CD4-positive, alpha-beta T cell (primary cell): ENCODE measurements around the gene ERBIN. TPM values are rescaled to one million over a fixed set of nuclear protein-coding genes. Genes with fewer than 3 reads are reported as not detected.

Experiments
- ATAC-seq: fragments of 200-7000 bp; cut with Tn5 transposase; one replicate; pipeline ENCODE4 v1.10.0; 2022; ENCODE audit warnings: mild to moderate bottlenecking; ENCODE audit not compliant: poor library complexity
- CTCF ChIA-PET: fragments of 350-600 bp; sonication (Branson Sonifier 250); formaldehyde crosslinking; loops from one replicate; lab custom pipeline; 2021; ENCODE audit warnings: antibody characterized with exemption, inconsistent platforms; lab: Charles Lee
- POLR2A ChIA-PET: fragments of 350-600 bp; sonication (Branson Sonifier 250); formaldehyde crosslinking; loops from one replicate; lab custom pipeline; 2021; ENCODE audit warnings: antibody characterized with exemption, inconsistent platforms; lab: Charles Lee
- DNase-seq, 14 experiments: peaks; one replicate each; pipeline ENCODE4 v3.0.0-alpha.2; 2013 to 2020; ENCODE audit warnings: mixed read lengths in 2 of 14
- H3K27ac ChIP-seq, 2 donors: one replicate each; pipeline versions ENCODE4 v1.5.1 to v1.7.0; 2013; ENCODE audit warnings: low read length in 2 of 2, low read depth in 1 of 2, mild to moderate bottlenecking in 1 of 2
- H3K27me3 ChIP-seq, 2 experiments: 1 replicate in 1 of 2; 2 replicates in 1 of 2; pipeline versions ENCODE4 v1.6.1 to v1.7.0; 2013; ENCODE audit warnings: low read length in 2 of 2, control low read depth in 1 of 2, mild to moderate bottlenecking in 1 of 2, moderate library complexity in 1 of 2; ENCODE audit not compliant: insufficient read depth in 2 of 2, control insufficient read depth in 1 of 2
- H3K36me3 ChIP-seq: one replicate; pipeline ENCODE4 v1.6.1; 2013; ENCODE audit warnings: low read length, control low read depth; ENCODE audit not compliant: insufficient read depth
- H3K4me1 ChIP-seq: one replicate; pipeline ENCODE4 v1.6.1; 2013; ENCODE audit warnings: low read length, control low read depth; ENCODE audit not compliant: insufficient read depth
- H3K4me3 ChIP-seq: one replicate; pipeline ENCODE4 v1.5.1; 2013; ENCODE audit warnings: mild to moderate bottlenecking, low read length, moderate library complexity
- H3K9me3 ChIP-seq, 2 experiments: 1 replicate in 1 of 2; 2 replicates in 1 of 2; pipeline versions ENCODE4 v1.6.1 to v1.7.0; 2013; ENCODE audit warnings: low read length in 2 of 2, mild to moderate bottlenecking in 2 of 2, control low read depth in 1 of 2, moderate library complexity in 1 of 2; ENCODE audit not compliant: control insufficient read depth in 1 of 2, insufficient read depth in 1 of 2
- H3K27ac Mint-ChIP-seq: one replicate; pipeline ENCODE4 v1.8.0; 2020; ENCODE audit warnings: mixed read lengths
- H3K27me3 Mint-ChIP-seq: one replicate; pipeline ENCODE4 v1.8.0; 2021; ENCODE audit warnings: mixed read lengths
- H3K36me3 Mint-ChIP-seq: one replicate; pipeline ENCODE4 v1.8.0; 2021; ENCODE audit warnings: low read depth, mixed read lengths
- H3K4me1 Mint-ChIP-seq: one replicate; pipeline ENCODE4 v1.8.0; 2021; ENCODE audit warnings: low read depth, mixed read lengths
- H3K4me3 Mint-ChIP-seq: one replicate; pipeline ENCODE4 v1.8.0; 2020; ENCODE audit warnings: mild to moderate bottlenecking, mixed read lengths
- H3K9me3 Mint-ChIP-seq: one replicate; pipeline ENCODE4 v1.8.0; 2020; ENCODE audit warnings: mixed read lengths
- intact Hi-C, 2 experiments: fragments of 100-400 bp; cut with DNase I in 1 of 2; cut with micrococcal nuclease in 1 of 2; formaldehyde crosslinking; loops; one replicate each; pipeline versions ENCODE4 v1.15.1 to v1.9.0; 2023 to 2025; cut with DNase I, micrococcal nuclease
- total RNA-seq, 174 experiments: library from RNA in 2 of 174; stranded (reverse) in 2 of 174; gene quantifications; one replicate each; pipeline ENCODE4 v1.2.3 and lab custom pipeline; 2021 to 2026
- TF ChIP-seq, protein P1 (sequence below): fragments of 200-600 bp; IDR thresholded peaks from one replicate; pipeline ENCODE4 v1.8.0; 2022; ENCODE audit warnings: antibody characterized with exemption, mild to moderate bottlenecking

Gene ERBIN
- total RNA-seq, 2 experiments from 2014 or later, result 94.7 to 96.9 TPM

DNA sequence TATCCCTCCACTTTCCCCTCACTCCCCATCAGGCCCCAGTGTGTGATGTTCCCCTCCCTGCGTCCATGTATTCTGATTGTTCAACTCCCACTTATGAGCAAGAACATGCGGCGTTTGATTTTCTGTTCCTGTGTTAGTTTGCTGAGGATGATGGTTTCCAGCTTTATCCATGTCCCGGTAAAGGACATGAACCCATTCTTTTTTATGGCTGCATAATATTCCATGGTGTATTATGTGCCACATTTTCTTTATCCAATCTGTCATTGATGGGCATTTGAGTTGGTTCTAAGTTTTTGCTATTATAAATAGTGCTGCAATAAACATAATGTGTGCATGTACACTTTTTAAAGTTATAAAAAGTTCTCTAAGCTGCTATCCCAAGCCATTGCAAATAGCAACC lies 75.6 kb downstream of the ERBIN start:
- POLR2A ChIA-PET, result no interaction called here
- intact Hi-C loops, result no loop called here

DNA sequence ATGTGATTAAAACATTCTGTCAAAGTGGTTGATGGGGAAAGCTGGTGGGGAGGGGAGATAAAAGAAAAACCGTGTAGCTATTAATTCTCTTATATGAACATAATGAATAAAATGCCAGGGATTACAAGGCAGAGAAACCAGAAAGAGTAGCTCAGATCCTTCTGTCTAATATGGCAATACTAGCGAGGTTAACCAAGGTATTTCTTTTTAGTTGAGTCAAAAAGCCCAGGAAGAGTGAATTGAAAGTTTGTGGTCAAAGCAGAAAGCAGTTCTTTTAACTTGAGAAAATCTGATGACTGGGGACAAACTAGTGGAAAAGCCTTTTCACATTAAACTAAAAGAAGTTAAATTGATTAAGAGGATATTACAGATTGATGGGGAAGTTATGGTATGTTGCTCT lies 76.0 kb downstream of the ERBIN start:
- TF ChIP-seq, protein P1, sequence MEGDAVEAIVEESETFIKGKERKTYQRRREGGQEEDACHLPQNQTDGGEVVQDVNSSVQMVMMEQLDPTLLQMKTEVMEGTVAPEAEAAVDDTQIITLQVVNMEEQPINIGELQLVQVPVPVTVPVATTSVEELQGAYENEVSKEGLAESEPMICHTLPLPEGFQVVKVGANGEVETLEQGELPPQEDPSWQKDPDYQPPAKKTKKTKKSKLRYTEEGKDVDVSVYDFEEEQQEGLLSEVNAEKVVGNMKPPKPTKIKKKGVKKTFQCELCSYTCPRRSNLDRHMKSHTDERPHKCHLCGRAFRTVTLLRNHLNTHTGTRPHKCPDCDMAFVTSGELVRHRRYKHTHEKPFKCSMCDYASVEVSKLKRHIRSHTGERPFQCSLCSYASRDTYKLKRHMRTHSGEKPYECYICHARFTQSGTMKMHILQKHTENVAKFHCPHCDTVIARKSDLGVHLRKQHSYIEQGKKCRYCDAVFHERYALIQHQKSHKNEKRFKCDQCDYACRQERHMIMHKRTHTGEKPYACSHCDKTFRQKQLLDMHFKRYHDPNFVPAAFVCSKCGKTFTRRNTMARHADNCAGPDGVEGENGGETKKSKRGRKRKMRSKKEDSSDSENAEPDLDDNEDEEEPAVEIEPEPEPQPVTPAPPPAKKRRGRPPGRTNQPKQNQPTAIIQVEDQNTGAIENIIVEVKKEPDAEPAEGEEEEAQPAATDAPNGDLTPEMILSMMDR, result no peak
- Mint-ChIP-seq H3K27me3 (no peaks in the 10 kb centered on the region), H3K36me3 (peaks cover 76% of the 10 kb centered on the region), H3K4me1 (peaks cover 67% of the 10 kb centered on the region), H3K27ac (peak overlapping the region; percentile 48), H3K9me3 (peaks cover 6% of the 10 kb centered on the region), H3K4me3 (no peak overlapping the region)
- H3K27ac ChIP-seq, result no peak overlapping the region
- intact Hi-C loops, result no loop called here
- no peaks in the 10 kb centered on the region for H3K27me3 ChIP-seq
- H3K9me3 ChIP-seq, result no peaks in the 10 kb centered on the region
- CTCF ChIA-PET, result no interaction called here
- ATAC-seq (no peak), DNase-seq (no peak)
- POLR2A ChIA-PET, result no interaction called here
- peaks cover 4% of the 10 kb centered on the region for H3K4me1 ChIP-seq
- H3K4me3 ChIP-seq, result no peak overlapping the region
- H3K36me3 ChIP-seq, result peaks cover 36% of the 10 kb centered on the region

More for the DNA sequence above, 75.6 kb downstream of the ERBIN start:
- H3K27ac ChIP-seq, result no peak overlapping the region
- TF ChIP-seq, protein P1, result no peak
- H3K27me3 ChIP-seq, result no peaks in the 10 kb centered on the region
- Mint-ChIP-seq H3K9me3 (peaks cover 6% of the 10 kb centered on the region), H3K4me3 (no peak overlapping the region), H3K27me3 (no peaks in the 10 kb centered on the region), H3K36me3 (peaks cover 80% of the 10 kb centered on the region), H3K27ac (no peak overlapping the region), H3K4me1 (peaks cover 71% of the 10 kb centered on the region)
- H3K4me1 ChIP-seq, result peaks cover 4% of the 10 kb centered on the region
- no peak for ATAC-seq
- CTCF ChIA-PET, result no interaction called here
- no peak for DNase-seq
- peaks cover 36% of the 10 kb centered on the region for H3K36me3 ChIP-seq
- H3K9me3 ChIP-seq, result no peaks in the 10 kb centered on the region
- no peak overlapping the region for H3K4me3 ChIP-seq

DNA sequence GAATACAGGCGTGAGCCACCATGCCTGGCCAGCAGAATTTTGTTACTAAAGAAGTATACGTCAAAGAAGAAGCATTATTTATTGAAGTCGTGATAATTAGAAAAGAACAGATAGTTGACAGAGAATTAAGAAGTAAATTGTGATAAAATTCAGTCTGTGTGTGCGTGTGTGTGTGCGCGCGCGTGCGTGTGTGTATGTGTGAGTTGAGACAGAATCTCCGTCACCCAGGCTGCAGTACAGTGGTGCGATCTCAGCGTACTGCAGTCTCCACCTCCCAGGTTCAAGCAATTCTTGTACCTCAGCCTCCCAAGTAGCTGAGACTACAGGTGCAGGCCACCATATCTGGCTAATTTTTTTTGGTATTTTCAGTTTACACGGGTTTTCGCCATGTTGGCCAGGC lies 77.8 kb downstream of the ERBIN start:
- no peaks in the 10 kb centered on the region for H3K9me3 ChIP-seq
- no peak overlapping the region for H3K4me3 ChIP-seq
- peaks cover 6% of the 10 kb centered on the region for H3K4me1 ChIP-seq
- no peaks in the 10 kb centered on the region for H3K27me3 ChIP-seq
- Mint-ChIP-seq H3K9me3 (peaks cover 6% of the 10 kb centered on the region), H3K36me3 (peaks cover 74% of the 10 kb centered on the region), H3K27me3 (no peaks in the 10 kb centered on the region), H3K27ac (no peak overlapping the region), H3K4me1 (peaks cover 71% of the 10 kb centered on the region), H3K4me3 (no peak overlapping the region)
- DNase-seq (no peak), ATAC-seq (no peak)
- TF ChIP-seq, protein P1, result no peak
- intact Hi-C loops, result no loop called here
- ChIA-PET POLR2A (no interaction called here), CTCF (no interaction called here)
- H3K36me3 ChIP-seq, result peaks cover 30% of the 10 kb centered on the region
- no peak overlapping the region for H3K27ac ChIP-seq
